Kidney (tissue), 14 donors: ENCODE measurements around the gene TRIM66. TPM values are rescaled to one million over a fixed set of nuclear protein-coding genes. Genes with fewer than 3 reads are reported as not detected.
A peak's percentile ranks its signal among the peaks of the same experiment; 100 is the strongest.

Experiments used
- DNase-seq, 5 donors: peaks; one replicate each; pipeline ENCODE4 v3.0.0-alpha.2; 2013 to 2020
- FAIRE-seq: peaks from 2 replicates; lab custom pipeline; 2012; peaks lifted over from hg19 to GRCh38; lab: Jason Lieb, UNC
- H3K27ac ChIP-seq, 2 donors: one replicate each; pipeline ENCODE4 v1.7.0; 2013; ENCODE audit warnings: low read depth in 2 of 2, low read length in 2 of 2, inconsistent platforms in 1 of 2
- H3K27me3 ChIP-seq: one replicate; pipeline ENCODE4 v1.7.1; 2013; ENCODE audit warnings: low read length, inconsistent platforms; ENCODE audit not compliant: control insufficient read depth, insufficient read depth
- H3K36me3 ChIP-seq, 3 donors: one replicate each; pipeline versions ENCODE4 v1.7.0 to v1.7.1; 2013; ENCODE audit warnings: low read length in 3 of 3, control low read depth in 1 of 3, inconsistent platforms in 1 of 3; ENCODE audit not compliant: insufficient read depth in 3 of 3, control insufficient read depth in 2 of 3
- H3K4me1 ChIP-seq, 3 donors: one replicate each; pipeline versions ENCODE4 v1.7.0 to v1.7.1; 2013; ENCODE audit warnings: low read length in 3 of 3, inconsistent platforms in 1 of 3, low read depth in 1 of 3; ENCODE audit not compliant: control insufficient read depth in 2 of 3, insufficient read depth in 2 of 3
- H3K4me3 ChIP-seq, 3 donors: one replicate each; pipeline versions ENCODE4 v1.7.0 to v1.8.1; 2013; ENCODE audit warnings: low read length in 3 of 3, control low read depth in 1 of 3, inconsistent platforms in 1 of 3
- H3K9ac ChIP-seq, 3 donors: one replicate each; pipeline versions ENCODE4 v1.7.0 to v1.7.1; 2013; ENCODE audit warnings: low read length in 3 of 3, control low read depth in 1 of 3, inconsistent platforms in 1 of 3
- H3K9me3 ChIP-seq, 3 donors: one replicate each; pipeline versions ENCODE4 v1.7.0 to v1.7.1; 2013; ENCODE audit warnings: low read length in 3 of 3, control low read depth in 1 of 3, inconsistent platforms in 1 of 3; ENCODE audit not compliant: control insufficient read depth in 2 of 3, insufficient read depth in 1 of 3
- intact Hi-C: fragments of 100-400 bp; cut with DNase I; formaldehyde crosslinking; loops from one replicate; pipeline ENCODE4 v1.11.1; 2022
- polyA plus RNA-seq: library from polyadenylated mRNA; stranded (reverse); fragments of 350-450 nt; fragmentation: Illumina TruSeq; extraction: RNeasy Lipid Tissue Mini Kit (QIAGEN cat#74804); gene quantifications from one replicate; pipeline ENCODE4 v1.2.3, GENCODE V29; 2014; ENCODE audit warnings: low read depth, low replicate concordance; ENCODE audit not compliant: insufficient read depth
- total RNA-seq: library from RNA; stranded (reverse); fragmentation: NEBNext Ultra II Directional; extraction: Animal tissue kit (Norgen Biotek cat#: 25700); gene quantifications from one replicate; pipeline ENCODE4 v1.2.1, GENCODE V29; 2021
- TF ChIP-seq, protein P1 (sequence below): IDR thresholded peaks from 3 replicates; pipeline ENCODE4 v1.5.1; 2012; ENCODE audit warnings: mild to moderate bottlenecking, moderate library complexity, borderline replicate concordance; ENCODE audit not compliant: insufficient read depth; ENCODE audit errors: extremely low read depth
- donor health status: control.
- donor health status: control.
- donor health status: control.
- donor health status: control.
- donor health status: control.
- donor health status: DM: yes; HTN: yes; CAD: no.
- donor health status: Normal renal cell carcinoma (clear cell type).

TRIM66 gene
- total and polyA plus RNA-seq, 2 donors from 2014 or later = 1.4 to 25.7 TPM

DNA sequence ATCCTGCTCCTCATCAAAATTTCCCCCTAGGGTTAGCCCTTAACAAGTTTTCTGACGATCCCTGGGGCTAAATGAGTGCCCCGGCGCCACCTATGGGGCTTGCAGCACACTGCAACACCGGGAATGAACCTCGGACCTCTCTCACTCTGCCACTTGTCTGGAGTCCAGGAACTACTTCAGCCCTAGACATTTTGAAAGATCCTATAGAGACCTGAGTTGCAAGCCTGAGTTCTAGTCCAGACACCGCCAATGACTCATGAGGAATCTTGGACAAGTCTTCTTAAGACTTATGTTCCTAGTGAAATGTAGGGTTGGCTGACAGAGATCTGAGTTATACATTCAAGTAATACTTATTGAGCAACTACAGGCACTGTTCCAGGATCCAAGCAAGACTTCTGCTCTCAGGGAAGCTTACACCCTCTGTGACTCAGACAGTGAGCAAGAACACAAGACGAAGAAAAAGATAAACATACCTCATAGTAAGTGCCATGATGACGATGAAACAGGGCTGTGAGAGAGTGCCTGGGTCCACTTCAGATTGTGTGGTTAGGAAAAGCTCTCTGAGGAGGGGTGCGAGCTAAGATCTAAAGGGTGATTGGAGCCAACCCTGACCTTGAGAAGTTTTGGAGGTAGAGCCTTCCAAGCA, 78.3 kb downstream of the TRIM66 start:
- no peaks in the 10 kb centered on the region for H3K9me3 ChIP-seq
- H3K36me3 ChIP-seq = no peaks in the 10 kb centered on the region
- no peak for FAIRE-seq
- DNase-seq = peak in 1 of 5 donors; percentile 37
- TF ChIP-seq, protein P1, sequence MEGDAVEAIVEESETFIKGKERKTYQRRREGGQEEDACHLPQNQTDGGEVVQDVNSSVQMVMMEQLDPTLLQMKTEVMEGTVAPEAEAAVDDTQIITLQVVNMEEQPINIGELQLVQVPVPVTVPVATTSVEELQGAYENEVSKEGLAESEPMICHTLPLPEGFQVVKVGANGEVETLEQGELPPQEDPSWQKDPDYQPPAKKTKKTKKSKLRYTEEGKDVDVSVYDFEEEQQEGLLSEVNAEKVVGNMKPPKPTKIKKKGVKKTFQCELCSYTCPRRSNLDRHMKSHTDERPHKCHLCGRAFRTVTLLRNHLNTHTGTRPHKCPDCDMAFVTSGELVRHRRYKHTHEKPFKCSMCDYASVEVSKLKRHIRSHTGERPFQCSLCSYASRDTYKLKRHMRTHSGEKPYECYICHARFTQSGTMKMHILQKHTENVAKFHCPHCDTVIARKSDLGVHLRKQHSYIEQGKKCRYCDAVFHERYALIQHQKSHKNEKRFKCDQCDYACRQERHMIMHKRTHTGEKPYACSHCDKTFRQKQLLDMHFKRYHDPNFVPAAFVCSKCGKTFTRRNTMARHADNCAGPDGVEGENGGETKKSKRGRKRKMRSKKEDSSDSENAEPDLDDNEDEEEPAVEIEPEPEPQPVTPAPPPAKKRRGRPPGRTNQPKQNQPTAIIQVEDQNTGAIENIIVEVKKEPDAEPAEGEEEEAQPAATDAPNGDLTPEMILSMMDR = peak; percentile 46
- H3K9ac ChIP-seq = no peak overlapping the region
- H3K27ac ChIP-seq = no peak overlapping the region
- H3K4me3 ChIP-seq = no peak overlapping the region
- no peaks in the 10 kb centered on the region for H3K27me3 ChIP-seq
- no peaks in the 10 kb centered on the region for H3K4me1 ChIP-seq
- intact Hi-C loops = no loop called here

DNA sequence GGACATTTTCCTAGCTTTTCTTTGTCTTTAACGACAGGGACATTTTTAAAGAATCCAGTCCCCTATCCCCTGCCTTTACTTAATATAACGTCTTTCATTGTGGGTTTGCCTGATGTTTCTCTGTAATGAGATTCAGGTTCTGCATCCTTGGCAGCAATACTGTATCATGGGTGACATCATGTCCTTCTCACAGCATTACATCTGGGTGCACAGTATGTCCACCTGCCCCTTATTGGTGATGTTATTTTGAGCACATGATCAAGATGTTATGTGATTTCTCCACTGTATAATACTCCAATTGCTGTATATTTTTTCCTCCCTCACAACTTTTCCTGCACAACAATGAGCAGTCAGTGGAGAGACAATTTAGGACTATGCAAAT, 78.8 kb downstream of the TRIM66 start:
- Histone ChIP-seq H3K27ac (no peak overlapping the region), H3K27me3 (no peaks in the 10 kb centered on the region), H3K9me3 (no peaks in the 10 kb centered on the region), H3K4me1 (no peaks in the 10 kb centered on the region), H3K9ac (no peak overlapping the region), H3K36me3 (no peaks in the 10 kb centered on the region), H3K4me3 (no peak overlapping the region)
- FAIRE-seq = no peak
- TF ChIP-seq, protein P1 = no peak
- DNase-seq = no peak
- intact Hi-C loops = no loop called here

DNA sequence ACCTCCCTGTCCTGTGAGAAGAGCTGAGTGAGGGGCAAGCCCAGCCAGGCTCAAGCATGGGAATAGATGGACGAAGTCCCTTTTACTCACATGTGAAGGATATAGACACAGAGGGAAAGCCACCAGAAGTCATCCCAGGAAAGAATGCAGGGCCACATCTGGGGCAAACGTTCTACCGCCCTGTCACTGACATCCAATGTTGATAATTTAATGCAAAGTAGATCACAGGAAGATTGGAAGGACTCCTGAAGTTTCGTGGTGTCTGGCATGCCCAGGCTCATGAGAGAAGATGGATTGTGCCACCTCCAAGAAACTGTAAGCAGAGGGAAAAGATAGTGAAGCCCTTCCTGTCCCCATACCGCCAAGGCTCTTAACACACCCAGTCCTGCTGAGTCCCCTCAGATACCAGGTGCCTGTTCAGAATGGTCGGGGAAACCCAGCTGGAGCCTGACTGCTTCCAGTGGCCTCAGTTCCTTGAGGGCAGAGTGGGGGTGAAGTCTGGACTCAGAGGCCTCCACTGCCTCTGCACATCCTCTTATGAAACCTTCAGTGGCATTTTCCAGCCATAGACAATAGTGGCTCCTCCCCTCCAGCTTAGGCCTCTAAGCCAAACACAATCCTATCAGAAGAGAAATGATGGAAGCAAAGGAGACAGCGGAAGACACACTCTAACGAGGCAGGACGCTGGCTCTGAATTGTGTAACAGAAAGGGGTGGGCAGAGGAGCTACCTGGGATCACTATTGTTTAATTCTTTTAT, 80.9 kb downstream of the TRIM66 start:
- Histone ChIP-seq H3K4me3 (no peak overlapping the region), H3K27me3 (no peaks in the 10 kb centered on the region), H3K27ac (no peak overlapping the region), H3K4me1 (no peaks in the 10 kb centered on the region), H3K9ac (no peak overlapping the region), H3K9me3 (no peaks in the 10 kb centered on the region), H3K36me3 (no peaks in the 10 kb centered on the region)
- intact Hi-C loops = no loop called here
- no peak for DNase-seq
- TF ChIP-seq, protein P1 = no peak
- no peak for FAIRE-seq
